GM12878 (cell line): ENCODE data around the gene MAPK8IP3. TPM values are rescaled to one million over a fixed set of nuclear protein-coding genes. Genes with fewer than 3 reads are reported as not detected.

ENCODE experiments used
- ATAC-seq: fragments of 200-7000 bp; cut with Tn5 transposase; 3 replicates; pipeline ENCODE4 v1.9.1; 2020; ENCODE audit warnings: mild to moderate bottlenecking, moderate library complexity
- BruUV-seq: library from RNA; stranded (reverse); fragments of 400-500 nt; replicated peaks from 2 replicates; lab custom pipeline; 2021; lab: Mats Ljungman, UMichigan
- CTCF ChIA-PET: fragments of 300-600 bp; sonication (Branson Sonifier 250); formaldehyde crosslinking; extraction: SDS; loops from one replicate; lab custom pipeline; 2021; ENCODE audit warnings: inconsistent platforms; lab: Yijun Ruan, JAX
- POLR2A ChIA-PET: fragments of 350-600 bp; formaldehyde crosslinking; extraction: SDS; loops from one replicate; lab custom pipeline; 2021; ENCODE audit warnings: inconsistent platforms; lab: Charles Lee
- RAD21 ChIA-PET: fragments of 300-600 bp; sonication (Branson Sonifier 250); formaldehyde crosslinking; loops from one replicate; lab custom pipeline; 2023; ENCODE audit warnings: antibody characterized with exemption; ENCODE audit not compliant: unreplicated experiment; lab: Charles Lee
- SMC1A ChIA-PET: fragments of 300-600 bp; sonication (Branson Sonifier 250); formaldehyde crosslinking; loops from one replicate; lab custom pipeline; 2023; ENCODE audit not compliant: unreplicated experiment, uncharacterized antibody; lab: Charles Lee
- DNase-seq: peaks from one replicate; pipeline ENCODE4 v3.0.0-alpha.2; 2011; ENCODE audit warnings: low read depth, low spot score
- FAIRE-seq: peaks from 3 replicates; lab custom pipeline; 2011; peaks lifted over from hg19 to GRCh38; lab: Jason Lieb, UNC
- H2AFZ ChIP-seq: 2 replicates; pipeline ENCODE4 v1.6.0; 2011; ENCODE audit warnings: low read depth, low read length, control low read depth; ENCODE audit not compliant: control insufficient read depth
- H3K27ac ChIP-seq: 2 replicates; pipeline ENCODE4 v1.5.1; 2011; ENCODE audit warnings: control low read depth; ENCODE audit not compliant: control insufficient read depth, insufficient read depth
- H3K27me3 ChIP-seq, 2 experiments: replicated peaks in 1 of 2; 2 replicates each; pipeline versions ENCODE4 v1.6.0 to v1.6.1; 2011; ENCODE audit warnings: low read length in 1 of 2; ENCODE audit not compliant: control insufficient read depth in 2 of 2, insufficient read depth in 2 of 2
- H3K36me3 ChIP-seq, 2 experiments: 2 replicates each; pipeline ENCODE4 v1.5.1; 2011; ENCODE audit warnings: low read length in 1 of 2; ENCODE audit not compliant: control insufficient read depth in 2 of 2, insufficient read depth in 2 of 2
- H3K4me1 ChIP-seq: 2 replicates; pipeline ENCODE4 v1.6.1; 2011; ENCODE audit warnings: mild to moderate bottlenecking, low read length, moderate library complexity, mixed read lengths; ENCODE audit not compliant: control insufficient read depth, insufficient read depth
- H3K4me2 ChIP-seq: 2 replicates; pipeline ENCODE4 v1.6.0; 2011; ENCODE audit warnings: control low read depth; ENCODE audit not compliant: control insufficient read depth, insufficient read depth
- H3K4me3 ChIP-seq: fragments of 200-600 bp; sonication (generic); 2 replicates; pipeline ENCODE4 v1.5.1; 2016
- H3K79me2 ChIP-seq: 2 replicates; pipeline ENCODE4 v1.6.0; 2011; ENCODE audit warnings: low read length; ENCODE audit not compliant: control insufficient read depth, insufficient read depth
- H3K9ac ChIP-seq: 2 replicates; pipeline ENCODE4 v1.8.0; 2011; ENCODE audit warnings: low read length, control low read depth, mixed read lengths; ENCODE audit not compliant: control insufficient read depth, insufficient read depth
- H3K9me3 ChIP-seq: replicated peaks from 3 replicates; pipeline ENCODE4 v1.5.1; 2011; ENCODE audit warnings: mild to moderate bottlenecking, low read length; ENCODE audit not compliant: control insufficient read depth, insufficient read depth
- H4K20me1 ChIP-seq: 2 replicates; pipeline ENCODE4 v1.6.0; 2011; ENCODE audit not compliant: control insufficient read depth, insufficient read depth
- HDAC6 ChIP-seq: fragments of 200-600 bp; sonication (generic); IDR thresholded peaks from one replicate; pipeline ENCODE4 v1.8.0; 2017; ENCODE audit warnings: antibody characterized with exemption; ENCODE audit not compliant: unreplicated experiment
- LARP7 ChIP-seq: fragments of 450-650 bp; IDR thresholded peaks from 2 replicates; pipeline ENCODE4 v1.6.1; 2017; ENCODE audit warnings: mild to moderate bottlenecking
- SMC3 ChIP-seq: IDR thresholded peaks from 2 replicates; pipeline ENCODE4 v1.6.1; 2011; ENCODE audit warnings: low read length, improper control_type of control experiment, borderline replicate concordance
- SUZ12 ChIP-seq: fragments of 200-600 bp; sonication (generic); IDR thresholded peaks from one replicate; pipeline ENCODE4 v1.6.1; 2018; ENCODE audit warnings: antibody characterized with exemption, mild to moderate bottlenecking; ENCODE audit not compliant: unreplicated experiment
- ZNF622 ChIP-seq: fragments of 450-650 bp; IDR thresholded peaks from 2 replicates; pipeline ENCODE4 v1.6.1; 2017; ENCODE audit warnings: mild to moderate bottlenecking, inconsistent platforms
- WGBS: methylation state at CpG from one replicate; pipeline ENCODE4 v1.1.6; 2016; ENCODE audit warnings: low lambda C conversion rate; ENCODE audit not compliant: insufficient replicate concordance, insufficient coverage; ENCODE audit errors: missing lambda C conversion rate; 5-methylcytosine and 5-hydroxymethylcytosine counted together
- in situ Hi-C: fragments of 300-500 bp; cut with MboI; formaldehyde crosslinking; loops from 9 replicates; pipeline ENCODE4 v1.14.3; 2018; ENCODE audit warnings: mixed read lengths
- intact Hi-C: fragments of 100-400 bp; cut with micrococcal nuclease; formaldehyde crosslinking; loops from one replicate; pipeline ENCODE4 v1.14.2; 2022; ENCODE audit not compliant: unreplicated experiment
- polyA plus RNA-seq, 11 experiments: library from polyadenylated mRNA; depleted of rRNA in 4 of 11; unstranded in 6 of 11; stranded (reverse) in 5 of 11; fragments of >200 nt; fragmentation: Nextera tagmentation in 4 of 11; fragmentation: Illumina TruSeq in 1 of 11; extraction: Ambion mirVana in 4 of 11; extraction: Trizol in 1 of 11; gene quantifications; 1 replicate in 1 of 11; 2 replicates in 10 of 11; pipeline versions ENCODE4 v1.2.1 to v1.2.3, GENCODE V29; 2011 to 2016; ENCODE audit warnings: inconsistent platforms in 2 of 11, missing spikeins in 2 of 11, low read depth in 1 of 11
- total RNA-seq, 4 experiments: library from RNA; depleted of rRNA in 3 of 4; stranded (reverse); fragments of >200 nt in 3 of 4; fragmentation: Illumina TruSeq in 1 of 4; extraction: Trizol in 1 of 4; gene quantifications; 2 replicates each; pipeline versions ENCODE4 v1.2.1 to v1.2.3, GENCODE V29; 2013 to 2021
- TF ChIP-seq, protein P1 (sequence below): fragments of 450-650 bp; IDR thresholded peaks from 2 replicates; pipeline ENCODE4 v1.6.1; 2017; ENCODE audit warnings: mild to moderate bottlenecking, moderate library complexity
- TF ChIP-seq, protein P2 (sequence below): IDR thresholded peaks from 2 replicates; pipeline ENCODE4 v1.6.1; 2011; ENCODE audit warnings: mild to moderate bottlenecking, low read depth, low read length, moderate library complexity; ENCODE audit not compliant: insufficient replicate concordance

The MAPK8IP3 gene
- total and polyA plus RNA-seq, 10 of the 15 experiments (the other 5 are each of a cell fraction or from before 2014, with no cell fraction given): 0.06 to 67.9 (median 18.2) TPM

DNA sequence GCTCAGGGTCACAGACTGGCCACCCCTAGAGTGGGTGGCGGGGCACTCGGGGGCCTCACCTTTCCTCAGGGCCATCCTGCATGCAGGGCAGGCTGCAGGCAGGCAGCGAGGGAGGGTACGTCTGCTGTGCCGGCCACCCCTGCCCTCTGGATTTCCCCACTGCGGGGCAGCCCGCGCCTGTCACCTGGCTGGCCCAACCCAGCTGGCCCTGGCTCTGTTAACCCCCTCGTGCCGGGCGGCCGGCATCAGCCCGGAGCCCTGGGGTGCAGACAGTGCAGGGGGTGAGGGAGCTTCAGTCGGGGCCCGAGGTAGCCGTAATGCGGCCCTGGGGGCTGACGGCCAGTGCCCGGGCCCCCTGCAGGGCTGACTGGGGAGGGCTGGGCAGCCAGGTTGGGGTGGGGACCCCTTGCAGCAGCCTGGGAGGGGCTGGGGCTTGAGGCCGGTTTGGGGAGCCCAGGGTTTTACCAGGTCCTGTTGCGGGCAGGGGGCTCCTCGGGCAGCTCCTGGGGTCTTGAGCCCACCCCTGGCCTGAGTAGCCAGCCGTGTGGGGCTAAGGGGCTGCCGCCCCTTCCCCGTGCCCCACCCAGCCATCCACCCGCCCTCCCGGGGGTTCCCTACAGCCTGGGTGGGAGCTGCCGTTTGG, 87.7 kb downstream of the MAPK8IP3 start, which contains the start of gene IGFALS:
Gene IGFALS, minus strand, starts transcription at position 128 of the 643 bp plus-strand sequence. Its CDS starts 53 bp downstream, at position 75.
- no peak for ATAC-seq
- no peak for DNase-seq
- ChIA-PET RAD21 (no interaction called here), SMC1A (no interaction called here)
- no peaks in the 10 kb centered on the region; the same call in 2 of the 3 replicates for H3K9me3 ChIP-seq
- no peak for FAIRE-seq
- no peak within 1 kb of the TSS for H3K9ac ChIP-seq
- BruUV-seq: no TSS peak
- no peaks in the 10 kb centered on the region for H3K4me1 ChIP-seq
- in situ Hi-C loops: no loop called here
- H3K27ac ChIP-seq: no peak within 1 kb of the TSS
- intact Hi-C loops: no loop called here
- H3K4me3 ChIP-seq: no peak within 1 kb of the TSS
- TF ChIP-seq, protein P1, sequence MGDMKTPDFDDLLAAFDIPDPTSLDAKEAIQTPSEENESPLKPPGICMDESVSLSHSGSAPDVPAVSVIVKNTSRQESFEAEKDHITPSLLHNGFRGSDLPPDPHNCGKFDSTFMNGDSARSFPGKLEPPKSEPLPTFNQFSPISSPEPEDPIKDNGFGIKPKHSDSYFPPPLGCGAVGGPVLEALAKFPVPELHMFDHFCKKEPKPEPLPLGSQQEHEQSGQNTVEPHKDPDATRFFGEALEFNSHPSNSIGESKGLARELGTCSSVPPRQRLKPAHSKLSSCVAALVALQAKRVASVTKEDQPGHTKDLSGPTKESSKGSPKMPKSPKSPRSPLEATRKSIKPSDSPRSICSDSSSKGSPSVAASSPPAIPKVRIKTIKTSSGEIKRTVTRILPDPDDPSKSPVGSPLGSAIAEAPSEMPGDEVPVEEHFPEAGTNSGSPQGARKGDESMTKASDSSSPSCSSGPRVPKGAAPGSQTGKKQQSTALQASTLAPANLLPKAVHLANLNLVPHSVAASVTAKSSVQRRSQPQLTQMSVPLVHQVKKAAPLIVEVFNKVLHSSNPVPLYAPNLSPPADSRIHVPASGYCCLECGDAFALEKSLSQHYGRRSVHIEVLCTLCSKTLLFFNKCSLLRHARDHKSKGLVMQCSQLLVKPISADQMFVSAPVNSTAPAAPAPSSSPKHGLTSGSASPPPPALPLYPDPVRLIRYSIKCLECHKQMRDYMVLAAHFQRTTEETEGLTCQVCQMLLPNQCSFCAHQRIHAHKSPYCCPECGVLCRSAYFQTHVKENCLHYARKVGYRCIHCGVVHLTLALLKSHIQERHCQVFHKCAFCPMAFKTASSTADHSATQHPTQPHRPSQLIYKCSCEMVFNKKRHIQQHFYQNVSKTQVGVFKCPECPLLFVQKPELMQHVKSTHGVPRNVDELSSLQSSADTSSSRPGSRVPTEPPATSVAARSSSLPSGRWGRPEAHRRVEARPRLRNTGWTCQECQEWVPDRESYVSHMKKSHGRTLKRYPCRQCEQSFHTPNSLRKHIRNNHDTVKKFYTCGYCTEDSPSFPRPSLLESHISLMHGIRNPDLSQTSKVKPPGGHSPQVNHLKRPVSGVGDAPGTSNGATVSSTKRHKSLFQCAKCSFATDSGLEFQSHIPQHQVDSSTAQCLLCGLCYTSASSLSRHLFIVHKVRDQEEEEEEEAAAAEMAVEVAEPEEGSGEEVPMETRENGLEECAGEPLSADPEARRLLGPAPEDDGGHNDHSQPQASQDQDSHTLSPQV: no peak
- TF ChIP-seq SMC3 (no peak), ZNF622 (no peak), SUZ12 (no peak), HDAC6 (no peak), LARP7 (no peak)
- TF ChIP-seq, protein P2, sequence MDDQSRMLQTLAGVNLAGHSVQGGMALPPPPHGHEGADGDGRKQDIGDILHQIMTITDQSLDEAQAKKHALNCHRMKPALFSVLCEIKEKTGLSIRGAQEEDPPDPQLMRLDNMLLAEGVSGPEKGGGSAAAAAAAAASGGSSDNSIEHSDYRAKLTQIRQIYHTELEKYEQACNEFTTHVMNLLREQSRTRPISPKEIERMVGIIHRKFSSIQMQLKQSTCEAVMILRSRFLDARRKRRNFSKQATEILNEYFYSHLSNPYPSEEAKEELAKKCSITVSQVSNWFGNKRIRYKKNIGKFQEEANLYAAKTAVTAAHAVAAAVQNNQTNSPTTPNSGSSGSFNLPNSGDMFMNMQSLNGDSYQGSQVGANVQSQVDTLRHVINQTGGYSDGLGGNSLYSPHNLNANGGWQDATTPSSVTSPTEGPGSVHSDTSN: no peak
- TF ChIP-seq, all 136 proteins: peak for 0
- WGBS: 87% methylated on average over 22 of the region's 28 CpGs
- peaks cover 0 to 7% of the 10 kb centered on the region in 2 experiments; a peak in 3 of 4 replicates for H3K36me3 ChIP-seq
- no peak within 1 kb of the TSS for H3K4me2 ChIP-seq
- POLR2A ChIA-PET: no interaction called here
- no peaks in the 10 kb centered on the region for H3K79me2 ChIP-seq
- CTCF ChIA-PET: no interaction called here
- no peak within 1 kb of the TSS for H2AFZ ChIP-seq
- H3K27me3 ChIP-seq: no peaks in the 10 kb centered on the region
- no peaks in the 10 kb centered on the region for H4K20me1 ChIP-seq
